ENCODE results near the gene PRKCZ. TPM values are rescaled to one million over a fixed set of nuclear protein-coding genes. Genes with fewer than 3 reads are reported as not detected.

PRKCZ gene
- total and polyA plus RNA-seq, 11 donors = 12.5 to 20.7 (median 16.5) TPM

- DNase-seq (no peak), ATAC-seq (no peak)
- no peaks in the 10 kb centered on the region for H3K9me3 ChIP-seq
- H3K27ac ChIP-seq = no peak overlapping the region
- peaks cover 0 to 12% (median under 1%) of the 10 kb centered on the region in 12 donors for H3K4me1 ChIP-seq
- intact Hi-C loops (cut with DNase I) = no loop called here
- no peaks in the 10 kb centered on the region for H3K36me3 ChIP-seq
- no peaks in the 10 kb centered on the region for H3K27me3 ChIP-seq
- TF ChIP-seq POLR2A (IDR thresholded peaks at IDR 0.05) = no peak
- no peak for TF ChIP-seq CTCF (IDR thresholded peaks at IDR 0.05)
- no peak overlapping the region for H3K4me3 ChIP-seq
- WGBS, 4 donors = 89 to 94% (median 91%) methylated on average over 3 of the region's 3 CpGs
Measured at GRCh38 chr1:2221271-2221670, 171.1 kb downstream of the PRKCZ start.

- no peak for DNase-seq
- H3K9me3 ChIP-seq = no peaks in the 10 kb centered on the region
- WGBS, 4 donors = 88 to 98% (median 91%) methylated on average over 7 of the region's 7 CpGs
- intact Hi-C loops (cut with DNase I) = no loop called here
- H3K4me1 ChIP-seq = peaks cover 0 to 19% (median 6%) of the 10 kb centered on the region in 12 donors
- H3K27me3 ChIP-seq = no peaks in the 10 kb centered on the region
- TF ChIP-seq CTCF (IDR thresholded peaks at IDR 0.05) = no peak
- no peak for TF ChIP-seq POLR2A (IDR thresholded peaks at IDR 0.05)
- no peak overlapping the region for H3K27ac ChIP-seq
- no peak overlapping the region for H3K4me3 ChIP-seq
- ATAC-seq = no peak
- H3K36me3 ChIP-seq = no peaks in the 10 kb centered on the region
Measured at GRCh38 chr1:2224170-2224584, 174.0 kb downstream of the PRKCZ start.

GRCh38 chr1:2224631-2225428 lies 174.6 kb downstream of the PRKCZ start:
- Histone ChIP-seq H3K27me3 (no peaks in the 10 kb centered on the region), H3K9me3 (no peaks in the 10 kb centered on the region), H3K36me3 (no peaks in the 10 kb centered on the region), H3K4me3 (no peak overlapping the region), H3K27ac (no peak overlapping the region), H3K4me1 (peaks cover 0 to 25% (median 9%) of the 10 kb centered on the region in 12 donors)
- no peak for TF ChIP-seq CTCF (IDR thresholded peaks at IDR 0.05)
- no peak for TF ChIP-seq POLR2A (IDR thresholded peaks at IDR 0.05)
- intact Hi-C loops (cut with DNase I) = loop anchor here in 1 of 10 donors (5.0 kb wide), 1 partner anchor 87 kb away; no protein-coding TSS in a partner anchor
- ATAC-seq = no peak
- DNase-seq = no peak
- WGBS, 4 donors = 80 to 88% (median 83%) methylated on average over 9 to 18 of the region's 18 CpGs

GRCh38 chr1:2226525-2227345 lies 176.5 kb downstream of the PRKCZ start:
- intact Hi-C loops (cut with DNase I) = loop anchor here in 4 of 10 donors (1.0 to 5.0 kb wide), 3 partner anchors 13 to 86 kb away; no protein-coding TSS in a partner anchor
- Histone ChIP-seq H3K4me3 (peak overlapping the region; percentile 58 to 96 (median 85)), H3K9me3 (no peaks in the 10 kb centered on the region), H3K4me1 (peaks cover 0 to 44% (median 24%) of the 10 kb centered on the region in 12 donors), H3K36me3 (no peaks in the 10 kb centered on the region), H3K27ac (peak overlapping the region; percentile 98 to 100 (median 100)), H3K27me3 (no peaks in the 10 kb centered on the region)
- TF ChIP-seq CTCF (IDR thresholded peaks at IDR 0.05) (no peak), POLR2A (IDR thresholded peaks at IDR 0.05) (no peak)
- DNase-seq (peak in 4 of 5 donors; percentile 29 to 72 (median 42)), ATAC-seq (peak in 1 of 4 donors; percentile 0)
- WGBS, 4 donors = 17 to 53% (median 20%) methylated on average over 19 to 73 of the region's 73 CpGs

Data from heart left ventricle (tissue), 16 donors.